ENCODE measurements around the gene EN1.

EN1 gene

DNA sequence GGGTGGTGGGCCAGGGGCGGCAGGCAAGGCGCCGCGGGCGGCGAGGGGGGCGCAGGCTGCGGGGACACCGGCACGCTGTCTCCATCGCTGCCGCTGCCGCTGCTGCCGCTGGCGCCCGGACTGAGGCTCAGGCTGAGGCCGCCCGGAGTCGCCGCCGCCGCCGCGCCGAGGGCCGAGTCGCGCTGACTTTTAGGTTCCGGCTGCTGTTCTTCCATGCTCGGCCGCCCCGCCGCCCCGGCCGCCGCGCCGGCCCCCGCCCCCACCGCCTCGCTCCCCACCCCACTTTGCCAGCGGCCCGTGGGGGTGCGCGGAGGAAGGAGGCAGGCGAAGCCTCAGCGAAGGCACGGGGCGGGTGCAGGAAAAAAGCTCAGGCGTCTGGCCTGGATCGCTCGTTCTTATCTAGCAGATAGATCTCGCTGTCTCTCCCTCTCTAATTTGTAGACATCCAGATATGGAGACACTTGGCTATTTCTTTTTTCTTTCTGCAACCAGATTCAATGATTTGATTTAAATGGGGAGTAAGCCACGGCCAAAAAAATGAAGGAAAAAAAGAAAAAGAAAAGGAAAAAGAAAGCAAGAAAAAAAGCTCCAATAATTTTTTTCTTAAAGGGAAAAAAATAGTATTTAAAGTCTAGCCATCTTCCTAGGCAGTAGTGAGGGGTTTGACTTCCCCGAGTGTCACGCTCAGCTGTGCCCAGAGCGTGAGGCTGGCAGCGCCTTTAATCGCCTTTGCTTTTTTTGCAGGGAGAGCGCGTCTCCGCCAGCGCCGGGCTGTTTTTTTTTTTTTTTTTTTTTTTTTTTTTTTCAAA lies at the start of gene EN1:
EN1 (minus strand) TSS at position 696 of the 809 bp plus-strand sequence; CDS start at position 215, 481 bp downstream.
- DNase-seq = no peak

DNA sequence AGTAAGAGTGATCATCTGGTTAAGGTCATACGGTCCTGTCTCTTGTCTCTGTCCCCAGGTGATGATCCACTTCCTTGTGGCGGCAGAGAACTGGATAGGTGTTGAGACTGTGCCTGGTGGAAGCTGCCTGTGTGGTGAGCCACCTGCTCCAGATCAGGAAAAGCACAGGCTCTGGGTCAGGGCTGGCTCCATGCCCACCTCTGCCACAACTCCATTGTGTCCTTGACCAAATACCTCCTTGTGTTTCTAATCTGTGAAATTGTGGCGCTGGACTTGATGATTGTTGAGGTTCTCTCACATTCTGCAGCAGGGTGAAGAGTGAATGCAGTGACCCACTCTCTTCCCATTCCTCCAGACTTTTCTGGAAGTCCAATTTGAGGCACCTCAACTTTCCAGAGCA lies 45.7 kb upstream of the EN1 start:
- no peak for DNase-seq

DNA sequence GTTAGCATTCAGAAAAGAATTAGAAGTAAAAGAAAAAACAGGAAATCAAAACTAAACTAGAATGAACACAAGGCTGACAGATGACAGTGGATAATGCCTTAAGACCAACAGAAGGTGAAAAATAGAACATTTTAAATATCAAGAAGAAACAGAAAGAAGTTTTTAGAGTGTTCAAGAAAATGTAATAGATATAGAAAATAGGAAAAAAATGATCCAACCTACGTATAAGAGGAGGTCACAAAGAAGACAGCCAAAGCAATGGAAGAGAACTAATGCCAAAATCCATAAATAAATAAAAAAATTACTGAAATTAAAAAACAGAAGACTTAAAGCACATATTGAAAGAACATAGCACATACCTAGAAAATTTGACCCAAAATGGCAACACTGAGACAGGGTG lies 42.5 kb upstream of the EN1 start:
- no peak for DNase-seq

DNA sequence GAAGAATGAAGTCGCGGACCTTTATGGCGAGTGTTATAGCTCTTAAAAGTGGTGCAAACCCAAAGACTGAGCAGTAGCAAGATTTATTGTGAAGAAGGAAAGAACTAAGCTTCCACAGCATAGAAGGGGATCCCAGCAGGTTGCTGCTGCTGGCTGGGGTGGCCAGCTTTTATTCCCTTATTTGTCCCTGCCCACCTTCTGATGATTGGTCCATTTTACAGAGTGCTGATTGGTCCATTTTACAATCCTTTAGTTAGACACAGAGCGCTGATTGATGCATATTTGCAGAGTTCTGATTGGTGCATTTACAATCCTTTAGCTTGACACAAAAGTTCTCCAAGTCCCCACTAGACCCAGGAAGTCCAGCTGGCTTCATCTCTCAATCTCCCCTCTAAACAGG lies 36.3 kb upstream of the EN1 start:
- no peak for DNase-seq

DNA sequence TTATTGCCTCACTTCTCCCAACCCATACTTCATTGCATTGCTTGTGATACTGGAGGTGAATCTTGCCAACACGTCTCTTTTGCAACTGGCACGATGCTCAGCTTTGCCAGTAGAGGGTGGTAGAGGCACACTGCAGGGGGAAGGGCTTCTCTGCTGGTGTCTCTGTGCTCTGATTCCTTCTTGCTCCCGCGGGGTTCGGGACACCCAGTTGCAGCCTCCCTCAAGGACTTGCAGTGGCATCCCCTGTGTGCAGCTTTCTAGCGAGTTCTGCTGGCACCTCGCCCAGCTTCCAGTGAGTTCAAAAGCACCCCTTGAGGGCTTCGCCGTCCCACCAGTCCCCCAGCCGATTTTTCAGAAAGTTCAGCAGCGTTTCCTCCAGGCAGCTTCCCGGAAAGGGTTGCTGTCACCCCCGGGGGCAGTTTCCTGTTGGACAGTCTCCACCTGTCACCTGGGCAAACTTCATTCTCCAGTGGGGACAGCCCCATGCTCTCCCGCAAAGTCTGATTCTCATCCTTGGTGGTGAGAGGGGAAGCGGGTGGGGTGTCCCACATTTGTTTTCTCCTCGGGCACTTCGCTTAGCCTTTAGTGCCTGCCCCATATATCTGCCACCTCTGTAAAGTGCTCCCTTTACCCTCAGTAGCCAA lies 35.4 kb upstream of the EN1 start:
- DNase-seq = peak; percentile 58

DNA sequence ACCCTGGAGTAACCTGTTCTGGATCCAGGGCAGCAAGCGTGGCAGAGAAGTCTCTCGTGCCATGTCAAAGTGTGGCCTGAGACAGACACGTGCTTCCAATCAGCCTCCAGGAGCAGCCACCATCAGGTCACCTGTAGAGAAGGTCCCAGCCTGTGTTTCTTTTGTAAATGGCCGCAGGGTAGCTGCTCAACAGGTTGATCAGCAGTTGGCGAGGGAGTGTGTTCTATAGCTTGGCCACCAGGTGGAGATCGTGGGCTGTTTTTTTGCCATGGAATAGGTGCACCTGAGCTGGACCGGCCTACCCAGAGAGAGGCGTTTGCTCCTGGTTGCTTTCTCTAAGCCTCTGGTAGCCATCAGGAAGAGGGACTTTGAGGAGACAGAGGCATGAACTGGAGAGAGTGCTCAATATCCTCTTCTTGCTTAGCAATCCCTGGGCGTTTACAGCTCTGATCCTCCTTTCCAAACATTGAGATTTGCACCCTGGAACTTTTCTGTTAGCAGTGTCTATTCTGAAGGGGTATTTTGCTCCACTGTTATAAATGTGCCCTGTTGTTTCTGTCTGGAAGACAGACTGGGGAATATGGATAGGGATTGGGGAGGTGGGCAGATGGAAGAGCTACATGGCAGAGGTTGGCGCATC lies 34.2 kb upstream of the EN1 start:
- peak; percentile 56 for DNase-seq

DNA sequence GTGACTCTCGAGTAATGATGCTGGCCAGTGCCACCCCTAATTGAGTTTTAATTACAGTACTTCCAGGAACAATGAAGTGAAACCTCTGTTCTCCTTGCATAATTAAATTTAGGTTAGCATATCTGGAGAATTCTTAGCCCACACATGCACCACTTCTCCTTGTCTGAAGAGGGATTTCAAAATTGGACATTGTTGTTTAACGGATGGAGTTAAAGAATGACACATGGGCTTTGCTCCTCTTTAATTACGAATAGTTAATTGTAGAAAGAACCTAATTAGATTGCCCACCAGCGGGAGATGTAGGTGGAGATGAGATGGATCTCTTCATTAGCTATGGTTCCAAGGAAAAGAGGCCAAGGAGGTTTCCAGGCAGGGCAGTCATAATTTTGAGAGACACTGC lies 33.1 kb upstream of the EN1 start:
- DNase-seq = no peak

DNA sequence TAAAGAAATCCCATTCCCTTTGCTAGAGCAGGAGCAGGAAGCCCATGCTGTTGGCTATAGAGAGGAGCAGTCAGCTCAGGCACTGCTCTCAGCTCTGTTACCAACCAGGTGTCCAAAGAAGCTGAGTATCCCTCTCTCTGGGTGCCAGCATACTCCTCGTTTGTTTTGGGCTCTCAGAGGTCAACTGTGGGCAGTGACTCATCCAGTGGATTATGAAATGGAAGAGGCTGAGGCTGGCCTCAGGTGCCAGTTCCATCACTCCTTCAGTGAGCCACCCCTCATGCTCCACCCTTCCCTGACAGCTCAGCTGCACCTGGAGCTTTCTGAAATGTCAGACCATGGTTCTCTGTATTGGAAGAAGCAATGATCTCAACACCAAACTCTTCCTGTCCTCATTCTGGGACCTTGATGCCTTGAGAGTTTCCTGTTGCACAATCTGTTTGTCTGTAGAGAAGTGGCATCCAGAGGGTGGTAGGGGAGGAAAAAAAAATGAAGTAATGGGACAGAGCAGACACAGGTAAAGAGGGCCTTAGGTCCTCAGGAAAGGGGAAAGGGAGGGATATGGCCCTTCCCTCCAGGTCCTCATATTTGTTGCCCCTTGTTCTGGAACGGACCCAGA lies 31.2 kb upstream of the EN1 start:
- DNase-seq = no peak

DNA sequence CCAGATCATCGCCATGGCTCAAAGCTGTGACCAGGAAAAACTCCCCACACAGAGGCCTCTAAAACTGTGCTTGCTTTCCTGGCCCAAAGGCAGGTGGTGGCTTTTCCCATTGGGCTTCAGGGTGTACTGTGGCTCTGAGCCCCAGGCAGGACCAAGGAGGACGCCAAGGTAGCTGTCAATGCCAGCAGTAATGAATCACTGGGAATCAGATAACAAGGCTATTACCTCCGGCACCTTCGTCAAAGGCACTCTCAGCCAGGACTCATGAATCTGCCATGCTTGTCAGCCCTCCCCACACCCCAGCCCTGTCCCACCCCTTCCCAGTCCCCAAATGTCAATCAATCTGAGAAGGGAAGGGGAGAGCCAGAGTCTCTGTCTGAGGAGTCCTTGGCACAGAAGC lies 27.9 kb upstream of the EN1 start:
- DNase-seq = no peak

DNA sequence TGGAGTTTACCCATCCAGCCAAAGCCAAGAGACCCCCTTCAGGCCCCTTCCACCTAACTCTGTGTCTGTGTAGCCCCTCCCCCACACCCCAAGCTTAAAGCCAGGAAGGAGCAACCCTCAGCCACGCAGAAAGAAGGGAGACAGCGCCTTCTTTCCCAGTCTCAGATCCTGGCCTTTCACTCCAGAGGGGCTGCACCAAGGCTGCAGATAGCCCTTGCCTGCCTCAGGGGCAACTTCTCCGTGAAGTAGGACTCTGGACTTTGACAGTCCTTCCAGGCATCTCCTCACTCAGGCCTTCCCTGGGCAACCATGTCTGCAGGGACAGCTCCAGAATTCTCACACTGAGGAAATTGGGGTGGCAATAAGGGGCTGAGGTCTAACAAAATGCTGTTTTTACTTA lies 26.9 kb upstream of the EN1 start:
- DNase-seq = no peak

DNA sequence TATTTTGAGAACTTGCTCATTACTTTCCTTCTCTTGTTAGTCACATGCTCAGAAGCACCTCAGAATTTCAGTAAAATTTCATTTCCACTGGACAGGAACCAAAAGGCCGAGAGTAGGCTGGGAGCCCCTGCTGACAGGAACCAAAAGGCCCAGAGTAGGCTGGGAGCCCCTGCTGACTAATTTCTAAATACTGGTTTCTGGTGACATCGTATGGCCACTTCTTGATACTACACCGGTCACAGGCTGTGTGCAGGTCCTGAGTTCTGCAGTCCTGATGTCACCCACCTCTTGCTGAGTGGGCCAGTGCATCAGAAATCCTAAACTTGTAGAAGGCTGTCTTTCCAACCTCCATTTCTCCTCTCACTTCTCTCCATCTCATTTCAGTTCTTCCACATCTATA lies 17.7 kb upstream of the EN1 start:
- no peak for DNase-seq

DNA sequence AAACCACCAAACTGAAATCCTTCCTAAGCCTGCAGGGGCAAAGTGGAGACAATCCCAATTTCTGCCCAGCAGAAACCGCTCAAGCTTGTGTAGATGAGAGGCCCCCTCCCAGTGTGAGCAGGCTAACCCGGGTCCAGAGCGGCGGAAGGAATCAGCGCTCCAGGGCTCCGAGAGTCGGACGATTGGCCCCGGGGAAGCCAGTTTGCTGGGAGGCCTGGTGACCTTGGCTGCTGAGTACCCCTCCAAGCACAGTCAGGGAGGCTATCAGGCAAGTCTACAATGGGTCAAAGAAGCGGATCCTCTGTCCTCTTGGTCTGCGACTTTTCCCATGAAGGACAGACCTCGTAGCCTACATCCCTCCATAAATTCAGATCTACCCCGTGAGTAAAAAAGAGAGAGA lies 16.8 kb upstream of the EN1 start:
- DNase-seq = no peak

DNA sequence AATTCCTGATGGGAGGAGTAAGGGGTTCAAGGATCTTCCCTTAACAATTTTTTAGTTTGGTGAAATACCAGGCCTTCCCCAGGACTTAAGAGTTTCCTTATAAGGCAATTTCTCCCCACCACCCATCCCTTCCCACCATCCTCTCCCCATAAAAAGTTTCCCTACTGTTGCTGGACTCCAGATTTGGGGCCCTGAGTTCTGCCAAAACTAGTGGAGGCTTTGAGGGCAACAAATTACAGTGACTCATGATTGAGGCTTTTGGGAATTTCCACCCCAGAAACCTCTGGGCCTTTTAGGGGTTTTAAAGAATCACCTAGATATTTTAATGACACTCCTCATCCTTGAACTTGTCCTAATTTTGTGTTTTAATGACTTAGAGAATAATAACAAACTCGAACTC lies 14.3 kb upstream of the EN1 start:
- no peak for DNase-seq

DNA sequence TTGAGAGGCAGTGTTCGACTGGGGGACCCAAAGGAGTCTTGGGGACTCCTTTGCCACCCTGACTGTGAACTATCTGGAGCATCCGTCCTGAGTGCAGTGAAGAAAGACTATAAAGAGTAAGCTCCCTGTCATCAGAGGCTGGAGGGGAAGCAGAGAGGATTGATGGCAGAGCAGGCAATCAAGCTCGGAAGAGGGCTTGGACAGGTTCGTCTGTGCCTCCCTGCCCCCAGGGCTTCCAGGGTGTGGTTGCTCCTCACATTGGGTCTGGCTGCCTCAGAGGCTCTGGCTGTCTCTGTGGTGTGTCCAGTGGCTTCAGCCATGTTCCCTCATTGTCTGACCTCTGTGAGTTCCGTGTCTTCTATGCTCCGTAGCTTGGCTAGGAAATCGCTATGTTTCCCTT lies 13.8 kb upstream of the EN1 start:
- no peak for DNase-seq

DNA sequence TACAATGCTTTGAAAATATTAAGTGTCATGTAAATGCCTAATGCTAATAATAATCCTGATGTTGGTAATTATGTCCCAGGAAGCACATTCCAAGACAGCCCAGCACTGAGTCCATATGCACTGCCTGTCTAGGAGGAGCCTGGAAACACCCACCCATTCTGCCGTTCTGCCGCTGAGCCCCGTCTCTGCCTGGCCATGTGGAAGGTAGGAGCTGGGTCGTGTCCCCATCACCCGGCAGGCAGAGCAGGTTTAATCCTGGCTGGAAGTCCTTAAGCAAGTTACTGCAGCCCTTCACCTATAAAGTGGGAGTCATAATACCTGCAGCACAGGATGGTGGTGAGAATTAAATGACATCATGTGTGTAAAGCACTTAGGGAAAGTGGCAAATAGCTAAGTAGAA lies 13.1 kb upstream of the EN1 start:
- no peak for DNase-seq

DNA sequence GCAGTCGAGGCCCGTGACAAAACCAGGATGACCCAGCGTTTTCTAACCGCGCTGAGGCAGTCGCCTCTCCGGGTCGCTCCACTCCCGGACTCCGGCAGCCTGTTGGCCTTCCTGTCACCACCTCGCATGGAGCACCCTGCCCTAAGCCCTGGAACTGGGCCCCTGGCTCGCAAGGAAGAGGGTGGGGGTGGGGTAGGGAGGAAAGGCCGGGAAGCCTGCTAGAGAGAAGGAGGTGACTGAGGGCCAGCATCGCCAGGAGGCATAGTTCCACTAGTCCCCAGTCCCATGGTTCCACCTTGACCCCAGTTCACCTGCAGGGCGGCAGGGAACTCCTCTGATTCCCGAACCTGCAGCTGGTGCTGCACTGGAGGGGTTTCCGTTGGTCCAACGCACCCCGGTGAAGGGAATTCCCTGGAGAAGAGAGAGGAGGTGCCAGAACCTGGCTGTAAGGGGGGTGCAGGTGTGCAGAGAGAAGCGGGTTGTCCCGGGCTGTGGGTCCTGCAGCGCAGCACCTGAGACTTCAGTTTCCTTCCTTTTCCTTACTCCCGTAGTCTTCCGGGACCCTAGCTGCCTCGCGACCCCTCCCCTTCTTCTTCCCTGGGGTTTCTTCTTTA lies 11.8 kb upstream of the EN1 start:
- DNase-seq = no peak

DNA sequence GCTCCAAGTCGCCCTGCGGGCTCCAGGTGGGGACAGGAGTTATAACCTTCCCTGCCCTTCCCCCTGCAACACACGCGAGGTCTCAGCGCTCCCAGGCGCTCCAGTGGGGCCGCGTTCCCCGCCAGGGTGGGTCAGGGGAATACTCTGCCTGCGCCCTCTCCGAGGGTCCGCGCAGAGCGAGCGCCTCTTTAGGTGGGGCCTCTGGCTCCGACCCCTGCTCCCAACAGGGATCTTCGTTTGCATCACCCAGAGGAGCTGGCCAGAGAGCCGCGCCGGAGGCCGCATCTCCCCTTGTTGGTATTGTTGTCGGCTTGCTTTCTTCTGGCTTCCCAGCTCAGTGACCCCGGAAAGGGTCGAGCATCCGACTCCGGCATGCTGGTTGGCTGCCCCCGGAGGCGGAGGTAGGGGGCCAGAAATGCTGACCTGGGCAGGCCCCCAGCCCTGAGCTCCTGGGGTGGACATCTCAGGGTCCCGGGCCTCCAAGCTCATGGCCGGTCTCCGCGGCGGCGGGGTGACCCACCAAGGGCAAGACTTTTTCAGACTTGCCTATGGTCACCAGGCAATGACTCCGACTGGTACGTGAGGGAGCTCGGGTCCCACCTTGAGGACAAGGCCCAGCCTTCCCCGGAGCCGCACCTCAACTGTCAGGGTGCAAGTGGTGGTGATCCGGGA lies 11.2 kb upstream of the EN1 start:
- DNase-seq = no peak

DNA sequence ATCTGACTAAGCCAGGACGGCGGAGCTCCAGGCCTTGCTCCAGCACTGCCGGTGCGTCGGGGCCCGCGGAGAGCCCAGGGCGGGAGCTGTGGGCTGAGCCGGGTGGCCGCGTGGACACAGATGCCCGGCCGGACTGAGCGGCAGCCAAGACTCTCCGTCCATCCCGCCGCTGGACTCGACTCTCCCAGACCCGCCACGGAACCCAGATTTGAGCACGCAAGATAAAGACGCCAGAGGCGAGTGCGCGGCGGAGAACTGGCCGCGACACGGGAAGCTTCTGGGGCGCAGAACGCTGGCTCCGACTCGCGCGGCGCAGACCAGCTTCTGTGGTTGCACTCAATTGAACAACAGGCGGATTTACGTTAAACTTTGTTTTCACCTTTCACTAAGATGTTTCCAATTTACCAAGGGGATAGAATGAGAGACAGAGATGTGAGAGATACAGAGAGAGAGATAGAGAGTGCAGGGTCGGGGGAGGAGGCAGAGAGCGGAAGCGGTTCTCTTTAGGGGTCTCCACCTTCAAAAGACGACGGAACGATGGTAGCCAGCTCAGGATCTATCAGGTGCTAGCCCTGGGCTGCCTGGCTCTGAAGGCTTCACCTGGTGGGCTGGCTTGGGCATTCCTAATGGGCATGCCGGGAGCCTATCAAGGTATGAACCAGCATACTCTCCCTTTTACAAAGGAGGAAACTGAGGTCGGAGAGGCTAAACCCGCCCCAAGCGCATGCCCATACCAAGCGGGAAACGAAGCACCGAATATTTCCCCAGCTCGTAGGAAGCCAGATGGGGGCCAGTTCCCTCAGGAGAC lies 10.4 kb upstream of the EN1 start:
- DNase-seq = no peak

DNA sequence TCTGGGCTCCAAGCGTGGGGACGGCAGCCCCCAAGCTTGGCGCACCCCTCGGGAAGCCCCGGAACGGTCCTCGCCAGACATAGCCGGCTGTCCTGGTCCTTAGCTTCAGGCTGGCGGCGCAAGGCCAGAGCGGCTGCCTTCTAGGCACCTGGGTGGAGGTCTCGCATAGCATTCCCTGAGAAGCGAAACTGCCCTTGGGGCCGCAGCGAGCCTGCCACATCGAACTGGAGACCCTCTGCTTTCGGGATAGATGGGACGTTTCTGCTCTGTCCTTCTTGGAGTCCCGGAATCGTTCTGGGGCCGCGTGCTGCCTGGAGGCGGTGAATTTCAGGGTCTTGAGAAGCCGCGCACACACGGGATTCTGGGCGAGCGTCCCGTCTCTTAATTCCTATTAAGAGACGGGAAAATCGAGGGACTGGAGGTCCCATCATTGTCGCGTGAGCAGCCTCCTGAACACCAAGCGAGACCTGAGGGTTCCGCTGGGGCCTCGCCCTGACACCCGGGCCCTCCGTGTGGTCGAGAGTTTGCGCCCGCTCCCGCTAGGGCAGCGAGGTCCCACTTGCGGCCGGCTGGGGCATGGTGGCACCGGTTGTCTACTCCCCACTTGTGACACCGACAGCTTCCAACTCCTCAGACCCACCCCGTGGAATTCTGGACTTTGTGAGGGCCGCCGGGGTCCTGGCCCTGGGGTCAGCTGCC lies 9.7 kb upstream of the EN1 start:
- DNase-seq = no peak

DNA sequence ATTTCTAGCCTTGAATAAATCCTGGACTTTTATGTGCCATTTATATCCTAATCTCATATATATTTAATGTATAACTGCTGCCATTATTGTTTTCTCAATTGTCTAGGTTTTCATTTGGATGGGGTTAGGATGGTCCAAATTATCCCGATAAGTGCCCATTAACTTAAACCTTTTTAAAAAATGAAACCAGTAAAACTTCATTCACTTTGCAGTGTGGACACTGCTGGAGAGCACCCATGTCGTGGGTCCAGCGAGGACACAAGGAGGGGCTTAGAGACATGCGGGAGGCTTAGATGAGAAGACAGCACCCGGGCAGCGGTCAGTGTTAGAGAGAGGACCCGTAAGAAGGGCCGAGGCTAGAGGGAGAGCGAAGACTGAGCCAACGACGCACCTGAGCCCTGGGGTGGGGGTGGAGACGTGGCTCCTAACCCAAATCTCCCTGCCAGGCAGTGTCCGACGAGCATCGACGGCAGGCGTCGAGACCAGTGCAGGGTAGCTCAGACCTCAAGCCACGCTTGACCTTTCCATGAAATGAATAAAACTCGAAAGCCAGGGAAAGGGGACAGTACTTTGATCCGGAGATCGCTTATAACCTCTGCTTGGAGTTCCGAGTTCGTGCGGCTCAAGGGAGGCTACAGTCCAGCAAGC lies 9.0 kb upstream of the EN1 start:
- DNase-seq = no peak

Measured in femur (tissue), 1 donor.